Esophagus muscularis mucosa (tissue), 4 donors: ENCODE results near the gene ITPKB. TPM values are rescaled to one million over a fixed set of nuclear protein-coding genes. Genes with fewer than 3 reads are reported as not detected.

Experiments
- small RNA-seq, 3 donors: library from RNA; depleted of rRNA; stranded (forward); fragments of <200 nt; gene quantifications; one replicate each; pipeline ENCODE3, GENCODE V24; 2016
- total RNA-seq, 4 donors: library from RNA; depleted of rRNA; stranded (reverse); fragments of >200 nt; gene quantifications; one replicate each; pipeline versions ENCODE4 v1.1.0 to v1.2.1, GENCODE V29; 2016

ITPKB gene
- total RNA-seq, 4 donors from 2014 or later, result 71.1 to 156 (median 116) TPM

Small RNAs within 50 kb of the gene (small RNA-seq; reads per million reads assigned to genes)
- gene RPS27P5, result 0 reads per million in 3 donors

Other genes with a start within 250 kb of the ITPKB start
- gene STUM, start 190.5 kb downstream of the ITPKB start, total RNA-seq, result 1 to 10 TPM; 3.1 to 7.6 (median 6.3) TPM
- 10 to 100 TPM; 37.8 to 56.9 (median 47.1) TPM for gene PSEN2, start 131.3 kb upstream of the ITPKB start, total RNA-seq
- gene COQ8A, start 201.0 kb upstream of the ITPKB start, total RNA-seq, result 100 to 1,000 TPM in 1 of 4 donors, 10 to 100 TPM in 3; 73.1 to 118 (median 80.9) TPM